Stimulated activated CD4-positive, alpha-beta T cell treated with anti-CD3 and anti-CD28 coated beads, Interleukin-4, amount 100 ng/mL, for 24 hours (primary cell): ENCODE data around the gene KSR2.

Experiments
- DNase-seq: peaks from one replicate; pipeline ENCODE4 v3.0.0-alpha.2; 2020

KSR2 gene

DNA sequence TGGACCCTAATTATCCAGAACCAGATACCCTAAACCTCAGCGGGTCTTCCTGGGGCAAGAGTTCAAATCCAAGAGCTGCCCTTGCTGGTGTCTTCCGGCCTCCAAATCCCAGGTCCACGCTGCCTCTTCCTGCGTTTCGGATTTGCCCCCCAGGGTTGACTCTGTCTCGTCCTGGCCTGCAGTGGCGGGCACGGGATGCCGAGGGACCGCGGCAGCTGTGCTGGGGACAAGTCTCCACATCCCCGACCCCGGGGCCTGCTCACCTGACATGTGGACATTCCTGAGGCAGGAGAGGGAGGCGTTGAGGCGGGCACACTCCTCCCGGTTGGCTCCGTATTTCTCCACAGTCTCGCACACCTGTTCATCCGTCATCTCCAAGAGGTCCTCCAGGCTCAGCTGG, 113.6 kb downstream of the KSR2 start:
- no peak for DNase-seq

DNA sequence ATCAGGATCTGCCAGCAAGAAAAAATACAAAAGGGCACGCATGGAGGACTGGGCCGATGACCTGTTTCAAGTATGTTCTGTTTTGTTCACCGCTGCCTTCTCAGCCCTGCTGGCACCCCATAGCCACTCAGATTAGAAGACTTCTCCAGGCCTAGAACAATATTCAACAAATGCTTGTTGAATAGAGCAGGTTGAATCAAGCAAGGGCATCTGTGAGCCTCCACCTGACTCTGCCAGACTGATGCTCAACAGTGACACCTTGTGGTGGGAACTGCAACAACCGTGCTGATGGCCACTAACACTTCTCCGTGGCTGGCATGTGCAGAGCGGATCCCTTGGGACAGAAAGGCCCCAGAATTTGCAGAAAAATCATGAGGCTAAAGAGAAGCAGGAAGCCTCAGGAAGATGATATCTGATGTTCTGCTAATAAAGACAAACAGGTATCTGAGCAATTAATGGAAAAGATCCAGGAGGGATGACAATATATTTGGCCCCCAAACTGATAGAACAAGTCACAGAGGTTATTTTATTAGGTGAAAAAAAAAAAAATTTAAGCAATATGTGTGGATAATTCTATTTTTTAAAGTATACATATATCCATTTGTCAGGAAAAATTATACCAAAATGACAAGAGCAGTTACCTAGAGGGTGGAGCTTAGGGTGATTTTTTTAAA, 114.3 kb downstream of the KSR2 start:
- peak; percentile 56 for DNase-seq

DNA sequence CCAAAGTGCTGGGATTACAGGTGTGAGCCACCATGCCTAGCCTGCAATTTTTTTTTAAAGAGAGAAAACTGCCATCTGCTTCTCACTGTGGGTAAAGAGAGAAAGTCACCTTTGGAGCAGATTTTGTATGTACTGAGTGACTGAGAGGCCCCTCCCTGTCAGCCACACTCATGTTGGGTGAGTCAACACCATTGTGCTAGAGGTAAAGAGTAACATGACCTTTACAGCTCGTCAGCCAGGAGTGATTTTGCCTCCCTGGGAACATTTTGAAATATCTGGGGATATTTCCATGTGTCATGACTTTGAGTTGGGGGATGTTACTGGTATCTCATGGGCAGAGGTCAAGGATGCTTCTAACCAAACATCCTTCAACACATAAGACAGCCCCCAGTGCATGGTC, 115.2 kb downstream of the KSR2 start:
- no peak for DNase-seq

DNA sequence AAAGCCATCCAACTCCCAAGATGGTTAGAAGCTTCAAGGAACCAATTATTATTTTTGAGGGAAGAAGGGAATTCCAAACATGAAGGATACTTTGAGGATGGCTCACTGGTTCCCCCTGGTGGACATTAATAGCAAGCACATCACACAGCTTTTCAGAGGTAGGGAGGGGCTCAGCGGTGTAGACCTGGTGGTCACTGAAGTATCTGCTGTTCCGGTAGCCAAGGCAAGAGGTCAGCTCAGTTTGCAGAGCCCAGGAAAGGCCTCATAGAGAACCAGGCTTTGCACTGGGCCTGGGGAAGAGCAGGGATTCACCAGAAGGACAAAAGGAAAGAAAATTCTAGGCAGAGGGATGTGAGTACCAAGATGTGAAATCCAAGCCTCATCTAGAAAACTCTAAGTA, 118.7 kb downstream of the KSR2 start:
- peak; percentile 4 for DNase-seq

DNA sequence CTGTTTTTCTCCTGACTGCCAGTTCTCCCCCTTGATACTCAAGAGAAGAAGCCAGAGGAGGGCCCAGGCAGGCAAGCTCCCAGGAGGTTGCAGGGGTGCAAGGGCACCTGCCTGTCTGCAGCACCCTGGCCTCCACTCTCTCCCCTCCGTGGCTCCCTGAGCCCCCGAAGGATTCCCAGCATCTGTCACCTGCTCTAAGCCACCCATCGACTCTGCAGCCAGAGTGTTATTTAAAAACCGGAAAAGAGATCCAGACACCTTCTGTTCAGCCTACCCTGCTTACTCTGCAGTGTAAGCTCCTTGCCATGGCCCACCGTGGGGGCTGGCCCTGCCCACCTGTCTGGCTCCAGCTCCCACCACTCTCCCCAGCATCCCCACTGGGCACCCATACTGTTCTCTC, 121.4 kb downstream of the KSR2 start:
- no peak for DNase-seq

DNA sequence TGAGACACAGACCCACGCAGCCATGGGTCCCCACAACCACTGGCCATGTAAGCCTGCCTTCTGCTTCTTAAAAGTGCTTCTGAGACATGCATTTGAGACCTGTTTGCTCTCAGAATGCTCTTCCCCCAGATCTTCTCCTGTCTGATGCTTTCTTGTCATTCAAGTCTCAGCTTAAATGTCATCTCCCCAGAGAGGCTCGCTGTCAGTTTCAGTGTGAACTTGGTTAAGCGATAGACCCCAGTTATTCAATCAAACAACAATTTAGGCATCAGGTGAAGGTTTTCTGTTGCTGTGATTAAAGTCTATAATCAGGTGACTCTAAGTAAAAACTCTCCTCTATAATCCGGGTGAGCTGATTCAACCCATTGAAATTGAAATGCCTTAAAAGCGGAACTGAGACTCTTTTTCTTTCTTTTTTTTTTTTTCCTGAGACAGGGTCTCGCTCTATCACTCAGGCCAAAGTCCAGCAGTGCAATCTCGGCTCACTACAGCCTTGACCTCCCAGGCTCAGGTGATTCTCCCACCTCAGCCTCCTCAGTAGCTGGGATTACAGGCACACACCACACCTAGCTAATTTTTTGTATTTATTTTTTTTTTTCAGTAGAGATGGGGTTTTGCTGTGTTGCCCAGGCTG, 123.4 kb downstream of the KSR2 start:
- DNase-seq = no peak

DNA sequence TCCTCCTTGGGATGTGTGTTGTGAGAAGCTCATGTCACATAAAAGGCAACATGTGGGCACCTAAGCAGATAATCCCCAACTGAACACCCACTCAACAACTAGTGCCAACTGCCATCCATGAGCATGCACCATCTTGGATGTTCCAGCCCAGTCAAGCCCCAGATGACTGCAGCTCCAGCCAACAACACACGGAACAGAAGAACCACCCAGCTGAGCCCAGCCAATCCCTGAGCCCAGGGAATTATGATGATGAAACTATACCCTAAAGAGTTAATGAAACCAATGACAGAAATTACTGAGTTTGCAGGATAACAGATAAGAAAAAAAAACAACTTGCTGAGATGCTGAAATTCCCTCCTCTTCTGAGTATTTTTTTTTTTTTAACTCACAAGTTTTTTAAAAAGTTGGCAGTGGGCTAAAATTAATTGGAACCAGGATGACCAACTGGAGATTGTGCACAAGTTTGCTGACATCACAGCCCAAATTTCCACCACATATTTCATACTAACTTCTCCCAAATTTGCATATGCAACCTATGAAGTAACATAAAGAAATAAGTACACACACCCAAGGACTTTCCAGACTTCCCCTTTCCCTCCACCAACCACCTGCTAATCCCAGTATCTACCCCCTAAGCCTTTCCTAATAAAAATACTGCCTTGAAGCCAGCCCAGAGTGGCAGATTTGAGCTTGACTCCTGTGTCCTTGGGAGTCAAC, 124.5 kb downstream of the KSR2 start:
- DNase-seq = no peak

DNA sequence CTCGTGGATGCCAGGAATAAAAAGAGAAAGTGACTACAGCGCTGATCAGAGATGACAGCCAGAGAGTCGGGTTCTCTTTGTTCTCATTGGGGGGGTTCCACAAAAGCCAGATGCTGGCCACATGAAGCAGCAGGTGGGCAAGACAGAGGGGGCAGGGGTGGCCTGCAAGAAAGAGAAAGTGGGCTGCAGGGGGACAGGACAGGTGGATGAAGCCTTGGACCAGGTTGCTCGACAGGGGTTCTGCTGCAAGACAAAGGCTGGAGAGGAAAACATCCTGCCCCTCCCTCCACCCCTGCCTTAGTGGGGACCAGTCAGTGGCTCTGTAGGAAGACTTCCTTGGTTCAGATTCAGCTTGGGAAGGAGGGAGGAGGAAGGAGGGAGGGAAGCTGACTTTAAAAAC, 126.2 kb downstream of the KSR2 start:
- DNase-seq = no peak

DNA sequence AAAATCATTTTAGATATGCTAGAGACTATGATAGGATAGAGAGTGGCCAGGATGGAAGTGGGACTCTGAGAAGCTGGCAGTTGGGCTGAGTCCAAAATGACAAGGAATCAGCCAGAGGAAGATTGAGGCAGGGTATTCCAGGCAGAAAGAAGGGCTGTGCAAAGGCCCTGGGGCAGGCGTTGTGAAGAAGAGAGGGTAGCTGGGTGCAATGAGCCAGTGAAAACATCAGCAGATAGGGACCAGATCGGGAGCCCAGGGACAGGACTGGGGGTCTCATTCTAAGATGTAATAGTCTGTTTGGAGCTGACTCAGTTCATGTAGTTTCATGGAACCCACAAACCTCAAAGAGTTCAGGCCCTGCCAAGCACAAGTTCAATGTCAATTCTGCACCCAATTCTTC, 126.6 kb downstream of the KSR2 start:
- DNase-seq = no peak

DNA sequence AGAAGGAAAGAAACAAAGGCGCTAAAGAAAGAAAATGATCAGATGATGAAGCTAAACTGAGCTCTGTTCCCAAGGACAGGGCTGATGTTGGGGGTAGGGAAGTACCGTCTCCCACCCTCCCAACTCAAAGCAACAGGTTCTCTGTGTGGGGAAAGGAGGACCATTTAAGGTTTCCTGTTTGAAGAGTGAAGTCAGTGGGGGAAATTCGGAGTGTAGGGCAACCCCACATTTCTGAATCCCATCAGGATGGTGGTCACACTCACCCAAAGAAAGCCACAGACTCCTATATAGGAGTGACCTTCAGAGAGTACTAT, 131.1 kb downstream of the KSR2 start:
- DNase-seq = no peak

DNA sequence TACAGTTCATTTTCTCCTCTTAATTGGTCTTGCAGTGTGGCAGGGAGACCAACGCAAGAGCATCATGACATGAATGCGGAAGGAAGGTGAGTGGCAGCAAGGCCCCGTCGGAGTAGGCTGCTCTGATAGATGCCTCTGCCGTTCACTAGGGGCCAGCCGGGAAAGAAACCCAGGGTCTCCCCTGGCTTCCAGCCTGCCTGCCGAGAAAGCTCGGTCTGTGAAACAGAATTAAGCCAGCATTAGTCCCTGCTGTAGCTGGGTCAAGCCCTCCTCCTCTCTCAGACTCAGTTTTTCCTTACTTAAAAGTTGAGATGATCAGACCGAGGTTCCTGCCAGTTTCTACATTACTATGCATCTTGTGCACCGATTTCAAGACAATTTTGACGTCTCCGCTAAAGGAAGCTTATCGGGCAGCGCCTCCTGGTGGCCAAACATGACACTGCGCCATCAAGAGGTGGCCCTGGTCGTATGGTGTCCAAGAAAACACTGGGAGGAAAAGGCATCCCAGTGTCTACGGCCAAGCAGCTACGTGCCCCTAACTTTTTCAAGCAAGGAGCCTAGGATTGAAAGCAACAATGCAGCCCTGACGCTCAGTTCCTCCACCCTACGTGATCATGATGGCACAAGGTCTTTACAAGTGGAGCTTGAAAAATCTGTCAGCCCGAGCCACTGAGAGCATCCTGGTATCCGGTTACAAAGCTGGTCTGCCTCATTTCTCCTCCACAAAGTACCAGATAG, 131.6 kb downstream of the KSR2 start:
- DNase-seq = peak; percentile 79

DNA sequence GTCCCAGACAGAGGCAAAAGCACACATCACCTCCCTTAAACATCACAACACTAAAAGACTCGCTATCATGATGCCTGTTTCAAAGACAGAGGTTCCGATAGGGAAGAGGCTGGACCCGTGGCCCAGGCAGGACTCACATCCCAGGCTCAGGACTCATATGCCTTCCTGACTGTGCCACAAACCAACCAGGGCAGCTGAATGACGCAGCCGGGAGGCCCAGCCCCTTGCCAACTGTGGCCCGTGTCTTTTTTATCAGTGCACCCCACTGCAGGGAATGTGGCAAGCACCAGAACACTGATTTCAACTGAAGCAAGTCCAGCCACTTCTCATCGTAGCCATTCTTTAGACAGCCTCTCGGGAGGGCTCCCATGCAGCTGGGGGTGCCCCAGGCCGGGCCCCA, 132.3 kb downstream of the KSR2 start:
- no peak for DNase-seq

DNA sequence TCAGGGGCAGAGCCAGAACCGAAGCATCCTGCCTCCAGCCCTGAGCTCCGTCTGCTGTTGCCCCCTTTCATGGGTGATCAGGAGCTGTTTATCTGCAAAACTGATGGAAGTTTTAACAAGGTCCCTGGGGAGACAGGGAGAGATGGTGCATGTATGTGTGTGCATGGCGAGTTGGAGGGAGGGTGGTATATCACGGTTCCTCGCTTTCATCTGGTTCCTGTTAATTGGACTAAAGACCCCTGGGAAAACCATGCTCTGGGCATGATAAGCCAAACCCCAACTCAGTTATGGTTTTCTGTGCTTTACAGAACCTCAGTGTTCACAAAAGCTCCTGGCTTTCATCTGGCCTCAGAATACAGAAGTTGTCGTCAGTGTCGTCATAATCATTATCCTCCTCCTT, 133.6 kb downstream of the KSR2 start:
- no peak for DNase-seq

DNA sequence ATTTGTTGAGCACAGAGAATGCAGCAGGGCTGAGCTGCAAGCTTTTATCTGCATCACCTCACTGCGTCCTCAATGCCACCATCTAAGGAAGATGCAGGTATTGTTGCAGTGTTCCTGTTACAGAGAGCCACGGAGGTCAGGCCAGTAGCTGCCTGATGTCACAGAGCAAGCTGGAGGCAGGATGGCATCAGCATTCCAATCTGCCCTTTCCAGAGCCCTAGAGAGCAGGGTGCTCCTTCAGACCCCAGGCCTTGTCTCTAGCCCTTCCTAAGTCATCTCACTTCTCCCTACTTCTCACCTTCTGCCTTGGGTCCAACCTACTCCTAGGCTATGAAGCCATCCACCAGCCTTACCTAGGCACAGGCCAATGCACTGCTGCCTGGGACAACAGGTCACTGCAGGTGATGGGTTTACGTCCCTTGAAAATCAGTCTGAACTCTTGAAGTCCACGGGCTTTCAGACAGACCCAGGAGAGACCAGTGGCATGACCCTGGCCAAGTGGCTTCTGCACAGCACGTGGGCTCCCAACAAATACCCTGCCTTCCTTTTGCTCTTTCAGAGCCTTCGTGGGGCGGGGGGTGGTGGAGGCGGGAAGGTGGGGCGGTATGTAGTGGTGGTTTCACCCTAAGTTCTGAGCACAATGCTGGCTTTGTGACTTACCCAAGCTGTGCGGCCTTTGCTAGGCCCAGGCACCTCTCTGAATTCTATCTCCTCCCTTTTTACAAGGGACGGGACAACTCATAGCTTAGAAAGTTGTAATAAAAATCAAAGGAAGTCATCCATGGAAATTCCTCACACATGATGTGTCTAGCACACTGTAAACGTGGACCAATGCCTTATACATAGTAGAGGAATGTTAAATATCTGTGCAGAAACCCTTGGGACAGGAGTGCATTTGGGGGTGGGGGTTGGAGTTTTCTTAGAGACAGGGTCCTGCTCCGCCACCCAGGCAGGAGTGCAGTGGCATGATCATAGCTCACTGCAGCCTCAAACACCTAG, 136.0 kb downstream of the KSR2 start:
- no peak for DNase-seq

DNA sequence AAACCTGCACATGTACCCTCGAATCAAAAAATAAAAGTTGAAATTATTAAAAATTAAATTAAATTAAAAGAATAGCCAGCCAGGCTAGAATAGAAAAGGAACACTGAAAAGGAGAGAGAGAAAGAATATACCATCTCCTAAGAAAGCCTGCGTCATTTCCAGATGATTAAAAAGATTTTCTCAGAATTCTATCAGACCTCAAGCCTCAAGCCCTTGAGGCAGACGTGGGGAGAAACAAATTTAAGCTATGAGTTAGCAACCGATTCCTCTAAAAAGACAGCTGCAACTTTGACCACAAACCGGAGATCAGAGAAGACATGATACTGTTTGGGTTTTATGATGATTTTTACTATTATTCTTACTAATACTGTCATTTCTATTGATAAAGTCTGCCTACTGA, 138.3 kb downstream of the KSR2 start:
- no peak for DNase-seq

DNA sequence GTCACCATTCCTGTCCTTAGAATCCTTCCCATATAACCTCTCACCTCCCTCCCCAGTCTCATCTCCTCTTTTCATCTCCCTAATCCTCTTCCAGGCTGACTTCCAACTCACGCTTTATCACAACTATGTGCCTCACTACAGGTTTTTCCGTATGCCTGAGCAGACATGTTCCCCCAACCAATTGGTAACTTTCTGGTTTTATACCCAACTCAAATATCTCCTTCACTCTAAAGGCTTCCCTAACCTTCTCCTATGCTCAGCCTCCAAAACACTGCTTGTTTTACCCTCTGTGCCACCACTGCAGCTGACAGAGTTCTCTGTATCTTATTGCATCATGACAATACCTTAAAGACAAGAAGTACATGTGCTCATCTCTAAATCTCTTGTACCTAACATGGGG, 139.7 kb downstream of the KSR2 start:
- DNase-seq = no peak

DNA sequence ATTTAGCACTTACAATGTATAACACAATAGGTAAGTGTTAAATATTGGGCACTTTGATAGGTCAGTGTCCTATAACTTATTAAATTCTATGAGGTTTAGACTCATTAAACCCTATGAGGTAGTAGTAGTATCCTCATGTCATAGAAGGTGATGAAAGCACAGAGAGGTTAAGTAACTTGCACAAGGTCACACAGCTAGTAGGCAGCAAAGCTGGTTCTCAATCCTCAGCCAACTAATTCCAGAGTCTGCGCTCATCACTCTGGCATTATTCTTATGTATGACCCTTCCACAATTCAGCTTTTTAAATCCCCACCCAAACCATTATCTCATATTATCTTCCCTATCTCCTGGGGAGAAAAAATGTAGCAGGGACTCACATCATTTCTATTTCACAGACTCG, 141.1 kb downstream of the KSR2 start:
- DNase-seq = no peak

DNA sequence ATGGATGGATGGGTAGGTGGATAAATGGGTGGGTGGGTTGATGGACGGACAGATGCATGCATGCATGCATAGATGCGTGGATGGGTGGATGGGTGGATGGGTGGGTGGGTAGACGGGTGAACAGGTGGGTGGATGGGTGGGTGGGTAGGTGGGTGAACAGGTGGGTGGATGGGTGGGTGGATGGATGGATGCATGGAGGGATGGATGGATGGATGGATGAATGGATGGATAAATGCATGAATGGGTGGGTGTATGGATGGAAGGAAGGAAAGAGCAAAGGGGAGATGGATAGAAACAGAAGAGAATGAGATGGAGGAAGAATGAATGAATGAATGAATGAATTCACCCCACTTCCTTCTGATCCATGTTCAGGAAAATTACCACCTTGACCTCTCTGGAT, 143.0 kb downstream of the KSR2 start:
- DNase-seq = no peak

DNA sequence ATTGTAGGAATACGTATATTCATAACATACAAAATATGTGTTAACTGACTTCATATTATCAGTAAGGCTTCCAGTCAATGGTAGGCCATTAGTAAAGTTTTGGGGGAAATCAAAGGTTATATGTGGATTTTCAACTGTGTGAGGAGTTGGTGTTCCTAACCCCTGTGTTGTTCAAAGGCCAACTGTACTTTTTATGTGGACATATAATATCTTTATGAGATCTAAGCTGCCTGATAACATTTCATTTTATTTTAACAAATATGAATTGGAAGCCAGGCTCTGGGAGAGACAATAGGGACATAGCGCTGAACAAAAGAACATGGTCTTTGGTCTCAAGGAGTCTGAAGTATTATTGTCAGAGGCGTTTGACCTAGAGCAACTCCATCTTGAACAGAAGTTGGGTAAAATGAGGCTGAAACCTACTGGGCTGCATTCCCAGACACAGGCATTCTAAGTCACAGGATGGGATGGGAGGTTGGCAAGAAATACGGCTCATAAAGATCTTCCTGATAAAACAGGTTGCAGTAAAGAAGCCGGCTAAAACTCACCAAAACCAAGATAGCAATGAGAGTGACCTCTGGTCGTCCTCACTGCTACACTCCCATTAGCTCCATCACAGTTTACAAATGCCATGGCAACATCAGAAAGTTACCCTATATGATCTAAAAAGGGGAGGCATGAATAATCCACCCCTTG, 147.2 kb downstream of the KSR2 start:
- DNase-seq = no peak

DNA sequence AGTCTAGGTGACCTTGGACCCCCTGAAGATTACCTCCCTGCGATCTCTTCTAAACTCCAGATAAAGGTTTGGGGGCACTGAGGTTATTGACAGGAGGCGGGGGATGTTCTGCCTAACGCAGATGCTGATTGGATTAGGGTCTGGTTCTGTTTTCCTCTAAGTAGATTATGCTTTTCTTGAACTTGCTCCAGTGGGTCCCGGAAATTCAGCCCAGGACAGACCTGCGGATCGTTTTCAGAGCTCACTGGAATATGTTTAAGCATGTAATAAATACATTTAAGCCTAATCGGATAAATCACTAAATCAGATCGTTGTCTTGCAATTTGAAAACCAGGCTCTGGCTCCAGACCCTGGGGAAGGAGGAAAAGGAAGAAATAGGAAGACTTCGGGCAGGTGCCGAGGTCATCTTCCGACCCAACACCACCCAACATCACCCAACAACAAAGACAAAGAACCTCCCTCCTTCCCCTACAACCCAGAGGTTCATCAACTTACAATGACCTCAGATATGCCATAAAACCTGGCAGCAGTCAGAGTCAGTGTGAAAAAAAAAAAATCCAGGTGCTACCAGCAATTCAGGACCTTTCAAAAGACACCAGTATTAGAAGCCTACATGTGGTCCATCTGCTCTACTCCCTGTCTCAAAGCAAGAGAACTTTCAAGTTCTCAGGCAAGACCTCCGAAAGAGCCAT, 148.4 kb downstream of the KSR2 start:
- DNase-seq = no peak

DNA sequence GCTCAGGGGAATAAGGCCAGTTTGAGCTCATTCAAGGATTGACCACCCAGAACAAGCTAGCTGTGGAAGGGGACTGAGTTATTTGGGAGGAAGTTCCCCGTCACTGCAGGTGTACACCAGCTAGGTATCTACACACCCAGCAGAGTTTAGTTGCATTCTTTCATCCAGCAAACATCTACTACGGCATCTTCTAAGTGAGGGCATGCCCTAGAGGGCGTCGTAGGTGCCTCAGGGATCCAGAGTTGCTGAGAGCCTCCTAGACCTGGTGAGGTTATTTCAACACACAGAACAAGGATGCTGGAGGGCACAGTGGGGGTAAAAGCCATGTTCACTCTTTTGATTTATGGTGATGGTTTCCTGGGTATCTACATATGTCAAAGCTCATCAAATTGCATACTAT, 149.6 kb downstream of the KSR2 start:
- DNase-seq = no peak
